HCT116 (cell line): ENCODE results near the gene TAMALIN. TPM values are rescaled to one million over a fixed set of nuclear protein-coding genes. Genes with fewer than 3 reads are reported as not detected.

Experiments used
- ATAC-seq: fragments of 200-7000 bp; cut with Tn5 transposase; 2 replicates; pipeline ENCODE4 v1.9.1; 2020; ENCODE audit warnings: mild to moderate bottlenecking, moderate library complexity
- BruUV-seq: library from RNA; stranded (reverse); fragments of 400-500 nt; replicated peaks from 2 replicates; lab custom pipeline; 2021; lab: Mats Ljungman, UMichigan
- CTCF ChIA-PET: fragments of 300-600 bp; sonication (Branson Sonifier 250); formaldehyde crosslinking; loops from one replicate; lab custom pipeline; 2021; ENCODE audit warnings: antibody characterized with exemption; lab: Charles Lee
- POLR2A ChIA-PET: fragments of 300-600, 350-600 bp; sonication (Branson Sonifier 250); formaldehyde crosslinking; loops from one replicate; lab custom pipeline; 2021; ENCODE audit warnings: antibody characterized with exemption; lab: Charles Lee
- RAD21 ChIA-PET, 2 experiments: fragments of 300-600 bp; sonication (Branson Sonifier 250); formaldehyde crosslinking; loops; one replicate each; lab custom pipeline; 2023; ENCODE audit warnings: low total read pairs in 2 of 2; ENCODE audit not compliant: uncharacterized antibody in 2 of 2, unreplicated experiment in 2 of 2, low non-redundant PET in 1 of 2; lab: Charles Lee
- DNase-seq: peaks from one replicate; pipeline ENCODE4 v3.0.0-alpha.2; 2010; ENCODE audit warnings: low read depth, low spot score
- H2AFZ ChIP-seq: fragments of 200-600 bp; shearing (Covaris generic), sonication (generic); 2 replicates; pipeline ENCODE4 v1.6.1; 2017; ENCODE audit warnings: low read depth, mixed run types, mixed read lengths, antibody characterized with exemption, low read length; ENCODE audit not compliant: poor library complexity, severe bottlenecking
- H3K27ac ChIP-seq: 2 replicates; pipeline ENCODE4 v1.5.1; 2012; ENCODE audit warnings: low read depth, low read length
- H3K27me3 ChIP-seq: fragments of 200-600 bp; sonication (generic); 2 replicates; pipeline ENCODE4 v1.6.1; 2016; ENCODE audit warnings: mixed run types, low read length, mixed read lengths; ENCODE audit not compliant: insufficient read depth
- H3K36me3 ChIP-seq, 2 experiments: fragments of 200-500 bp in 1 of 2; fragments of 200-600 bp in 1 of 2; sonication (Bioruptor generic) in 1 of 2; sonication (generic) in 1 of 2; 2 replicates each; pipeline versions ENCODE4 v1.5.1 to v1.6.1; 2014 to 2016; ENCODE audit warnings: low read length in 2 of 2, inconsistent platforms in 1 of 2, mixed read lengths in 1 of 2, mixed run types in 1 of 2; ENCODE audit not compliant: insufficient read depth in 2 of 2, control insufficient read depth in 1 of 2
- H3K4me1 ChIP-seq, 2 experiments: fragments of 200-600 bp in 1 of 2; sonication (generic) in 1 of 2; 2 replicates each; pipeline versions ENCODE4 v1.5.1 to v1.6.1; 2012 to 2017; ENCODE audit warnings: low read length in 2 of 2, inconsistent platforms in 1 of 2, mild to moderate bottlenecking in 1 of 2, mixed read lengths in 1 of 2, mixed run types in 1 of 2, moderate library complexity in 1 of 2; ENCODE audit not compliant: insufficient read depth in 2 of 2, control insufficient read depth in 1 of 2
- H3K4me2 ChIP-seq: fragments of 200-600 bp; sonication (generic); 2 replicates; pipeline ENCODE4 v1.6.1; 2017; ENCODE audit warnings: mixed run types, low read length, mixed read lengths
- H3K4me3 ChIP-seq, 2 experiments: fragments of 200-600 bp in 1 of 2; sonication (generic) in 1 of 2; replicated peaks in 1 of 2; 2 replicates each; pipeline ENCODE4 v1.5.1; 2011 to 2016; ENCODE audit warnings: low read length in 2 of 2, control low read depth in 1 of 2, low read depth in 1 of 2, mild to moderate bottlenecking in 1 of 2, mixed read lengths in 1 of 2, mixed run types in 1 of 2
- H3K79me2 ChIP-seq: fragments of 200-600 bp; sonication (generic); 2 replicates; pipeline ENCODE4 v1.6.1; 2017; ENCODE audit warnings: mild to moderate bottlenecking, mixed run types, low read length, moderate library complexity, mixed read lengths; ENCODE audit not compliant: insufficient read depth
- H3K9ac ChIP-seq: fragments of 200-600 bp; sonication (generic); 2 replicates; pipeline ENCODE4 v1.6.1; 2016; ENCODE audit warnings: low read length, mixed read lengths
- H3K9me2 ChIP-seq: fragments of 200-600 bp; sonication (generic), shearing (Covaris generic); 2 replicates; pipeline ENCODE4 v1.6.1; 2017; ENCODE audit warnings: mixed run types, mild to moderate bottlenecking, moderate library complexity; ENCODE audit not compliant: insufficient read depth
- H3K9me3 ChIP-seq, 2 experiments: fragments of 200-500 bp in 1 of 2; fragments of 200-600 bp in 1 of 2; sonication (Bioruptor generic) in 1 of 2; sonication (generic) in 1 of 2; 2 replicates each; pipeline ENCODE4 v1.6.1; 2014 to 2017; ENCODE audit warnings: low read length in 2 of 2, mixed read lengths in 2 of 2, inconsistent platforms in 1 of 2, low read depth in 1 of 2, mild to moderate bottlenecking in 1 of 2, mixed run types in 1 of 2, moderate library complexity in 1 of 2; ENCODE audit not compliant: control insufficient read depth in 1 of 2, insufficient read depth in 1 of 2
- H4K20me1 ChIP-seq: fragments of 200-600 bp; sonication (generic), shearing (Covaris generic); 2 replicates; pipeline ENCODE4 v1.6.1; 2017; ENCODE audit warnings: mixed run types, mild to moderate bottlenecking, moderate library complexity; ENCODE audit not compliant: insufficient read depth
- CBX3 ChIP-seq: IDR thresholded peaks from 2 replicates; pipeline ENCODE4 v1.6.1; 2012; ENCODE audit warnings: low read depth
- CEBPB ChIP-seq: IDR thresholded peaks from 2 replicates; pipeline ENCODE4 v1.6.1; 2012; ENCODE audit warnings: low read depth
- EGR1 ChIP-seq: IDR thresholded peaks from 2 replicates; pipeline ENCODE4 v1.6.1; 2012; ENCODE audit warnings: low read depth
- EZH2phosphoT487 ChIP-seq: fragments of 200-600 bp; IDR thresholded peaks from 2 replicates; pipeline ENCODE4 v1.6.1; 2018; ENCODE audit warnings: antibody characterized with exemption, borderline replicate concordance
- POLR2AphosphoS5 ChIP-seq: IDR thresholded peaks from 2 replicates; pipeline ENCODE4 v1.6.1; 2011; ENCODE audit warnings: mild to moderate bottlenecking, low read depth, low read length, moderate library complexity
- RAD21 ChIP-seq: IDR thresholded peaks from 2 replicates; pipeline ENCODE4 v1.6.1; 2012; ENCODE audit warnings: low read depth, mild to moderate bottlenecking
- SRF ChIP-seq: IDR thresholded peaks from 2 replicates; pipeline ENCODE4 v1.6.1; 2012; ENCODE audit warnings: low read depth
- TCF7L2 ChIP-seq: IDR thresholded peaks from 2 replicates; pipeline ENCODE4 v1.7.0; 2011; ENCODE audit warnings: borderline replicate concordance, inconsistent platforms; ENCODE audit not compliant: insufficient read depth, insufficient read length; ENCODE audit errors: extremely low read depth
- YY1 ChIP-seq: IDR thresholded peaks from 2 replicates; pipeline ENCODE4 v1.6.1; 2011; ENCODE audit warnings: low read length, low read depth, moderate library complexity, mild to moderate bottlenecking; ENCODE audit not compliant: insufficient replicate concordance; ENCODE audit errors: extremely low read depth
- ZFX ChIP-seq: fragments of 450-650 bp; IDR thresholded peaks from 2 replicates; pipeline ENCODE4 v1.6.1; 2017
- ZNF274 ChIP-seq: fragments of 200-500 bp; sonication (Bioruptor generic); IDR thresholded peaks from 2 replicates; pipeline ENCODE4 v1.6.1; 2014; ENCODE audit warnings: mild to moderate bottlenecking, low read depth, low read length, inconsistent platforms
- intact Hi-C: fragments of 100-400 bp; cut with micrococcal nuclease; formaldehyde crosslinking; loops from 2 replicates; pipeline ENCODE4 v1.10.0; 2022
- total RNA-seq: library from RNA; stranded (reverse); gene quantifications from one replicate; pipeline ENCODE4 v1.2.1, GENCODE V29; 2021; ENCODE audit not compliant: unreplicated experiment

The TAMALIN gene
- total RNA-seq, 1 experiment from 2014 or later, result 1.1 TPM

- H3K9me2 ChIP-seq, result no peaks in the 10 kb centered on the region
- no peak overlapping the region for H3K4me2 ChIP-seq
- no peaks in the 10 kb centered on the region for H3K4me1 ChIP-seq
- no peak overlapping the region for H2AFZ ChIP-seq
- intact Hi-C loops, result loop anchor here (1.0 to 2.0 kb wide), 3 partner anchors 54 to 560 kb away; no protein-coding TSS in a partner anchor
- H3K79me2 ChIP-seq, result no peaks in the 10 kb centered on the region
- TF ChIP-seq EGR1, result no peak
- no TSS peak for BruUV-seq
- no peaks in the 10 kb centered on the region; the same call in 1 of the 2 replicates for H4K20me1 ChIP-seq
- POLR2A ChIA-PET, result no interaction called here
- H3K27ac ChIP-seq, result no peak overlapping the region
- RAD21 ChIA-PET, result interaction anchor here in 1 of 2 experiments (0.6 kb wide), 1 partner anchor 44 kb away, joined by 3 read pairs; no protein-coding TSS in a partner anchor
- H3K4me3 ChIP-seq, result no peak overlapping the region
- no peaks in the 10 kb centered on the region for H3K9me3 ChIP-seq
- CTCF ChIA-PET, result interaction anchor here (0.7 to 1.8 kb wide), 4 partner anchors 12 to 88 kb away, joined by 3 to 4 read pairs (median 4); no protein-coding TSS in a partner anchor
- H3K27me3 ChIP-seq, result no peaks in the 10 kb centered on the region
- peaks cover 34 to 45% of the 10 kb centered on the region in 2 experiments for H3K36me3 ChIP-seq
- no peak for ATAC-seq
- DNase-seq, result no peak
- no peak overlapping the region for H3K9ac ChIP-seq
Observed at GRCh38 chr12:51980809-51981127, 26.0 kb upstream of the TAMALIN start.

GRCh38 chr12:51984657-51985056 is 22.1 kb upstream of the TAMALIN start:
- Histone ChIP-seq H4K20me1 (no peaks in the 10 kb centered on the region; the same call in 1 of the 2 replicates), H3K36me3 (peaks cover 37 to 38% of the 10 kb centered on the region in 2 experiments), H3K4me2 (no peak overlapping the region), H3K27me3 (no peaks in the 10 kb centered on the region), H3K4me3 (no peak overlapping the region), H3K9me3 (no peaks in the 10 kb centered on the region), H3K9me2 (no peaks in the 10 kb centered on the region), H3K4me1 (no peaks in the 10 kb centered on the region), H3K79me2 (no peaks in the 10 kb centered on the region), H2AFZ (no peak overlapping the region), H3K27ac (no peak overlapping the region), H3K9ac (no peak overlapping the region)
- ChIA-PET CTCF (interaction anchor here (0.7 to 1.1 kb wide), 3 partner anchors 9 to 135 kb away, joined by 3 read pairs; no protein-coding TSS in a partner anchor), RAD21 (no interaction called here), POLR2A (no interaction called here)
- intact Hi-C loops, result no loop called here
- DNase-seq (no peak), ATAC-seq (no peak)
- BruUV-seq, result no TSS peak
- no peak for TF ChIP-seq RAD21
- no peak for TF ChIP-seq YY1
- TF ChIP-seq ZFX, result no peak
- TF ChIP-seq TCF7L2, result no peak
- TF ChIP-seq EZH2phosphoT487, result no peak
- no peak for TF ChIP-seq CEBPB
- no peak for TF ChIP-seq SRF
- no peak for TF ChIP-seq EGR1
- TF ChIP-seq POLR2AphosphoS5, result no peak
- no peak for TF ChIP-seq ZNF274
- TF ChIP-seq CBX3, result no peak
